GM18909 (cell line): ENCODE data around the gene ACTN3.
"Not testable (repeated sequence)": the region's sequence is repeated elsewhere in the genome, so short reads cannot be mapped to it uniquely, and the experiment has no call there.

Source experiments
- ATAC-seq: cut with Tn5 transposase; IDR thresholded peaks from one replicate; pipeline ENCODE4 v1.9.1; 2021; ENCODE audit warnings: mild to moderate bottlenecking; ENCODE audit not compliant: unreplicated experiment, poor library complexity

The ACTN3 gene

GRCh38 chr11:66562907-66563583 lies 16.3 kb downstream of the ACTN3 start:
- no peak for ATAC-seq

- ATAC-seq, result no peak
Observed at GRCh38 chr11:66563832-66564231, 17.1 kb downstream of the ACTN3 start.

GRCh38 chr11:66564538-66564937 lies 17.8 kb downstream of the ACTN3 start:
- ATAC-seq, result no peak

GRCh38 chr11:66564984-66565383 lies 18.3 kb downstream of the ACTN3 start:
- no peak for ATAC-seq

GRCh38 chr11:66566221-66566620 lies 19.5 kb downstream of the ACTN3 start:
- no peak for ATAC-seq

GRCh38 chr11:66567787-66568123 lies 21.1 kb downstream of the ACTN3 start:
- no peak for ATAC-seq

GRCh38 chr11:66568124-66568916 lies 21.6 kb downstream of the ACTN3 start, which contains the start of gene CTSF:
CTSF (minus strand) TSS chr11:66568606; CDS start chr11:66568486, 120 bp downstream.
- ATAC-seq, result no peak

- ATAC-seq, result no peak
Observed at GRCh38 chr11:66569076-66569475, 22.4 kb downstream of the ACTN3 start.

- ATAC-seq, result no peak
Observed at GRCh38 chr11:66570079-66570849, 23.6 kb downstream of the ACTN3 start.

- ATAC-seq, result no peak
Observed at GRCh38 chr11:66570850-66571180, 24.1 kb downstream of the ACTN3 start.

GRCh38 chr11:66579017-66579606 lies 32.4 kb downstream of the ACTN3 start:
- ATAC-seq, result no peak

- no peak for ATAC-seq
Observed at GRCh38 chr11:66580803-66581202, 34.1 kb downstream of the ACTN3 start.

- no peak for ATAC-seq
Observed at GRCh38 chr11:66581261-66581660, 34.6 kb downstream of the ACTN3 start.

GRCh38 chr11:66582565-66583147 lies 36.0 kb downstream of the ACTN3 start:
- not testable (repeated sequence) for ATAC-seq

GRCh38 chr11:66585447-66585846 lies 38.7 kb downstream of the ACTN3 start:
- ATAC-seq, result not testable (repeated sequence)

- ATAC-seq, result no peak
Observed at GRCh38 chr11:66586136-66586535, 39.4 kb downstream of the ACTN3 start.

- not testable (repeated sequence) for ATAC-seq
Observed at GRCh38 chr11:66589315-66589714, 42.6 kb downstream of the ACTN3 start.

- no peak for ATAC-seq
Observed at GRCh38 chr11:66589996-66590675, 43.4 kb downstream of the ACTN3 start.

GRCh38 chr11:66591175-66591574 lies 44.5 kb downstream of the ACTN3 start:
- no peak for ATAC-seq
